ENCODE data around the gene EIF2AK2. TPM values are rescaled to one million over a fixed set of nuclear protein-coding genes. Genes with fewer than 3 reads are reported as not detected.

Gene EIF2AK2
- total and polyA plus RNA-seq, 8 donors: 36.1 to 54.2 (median 37.9) TPM

DNA sequence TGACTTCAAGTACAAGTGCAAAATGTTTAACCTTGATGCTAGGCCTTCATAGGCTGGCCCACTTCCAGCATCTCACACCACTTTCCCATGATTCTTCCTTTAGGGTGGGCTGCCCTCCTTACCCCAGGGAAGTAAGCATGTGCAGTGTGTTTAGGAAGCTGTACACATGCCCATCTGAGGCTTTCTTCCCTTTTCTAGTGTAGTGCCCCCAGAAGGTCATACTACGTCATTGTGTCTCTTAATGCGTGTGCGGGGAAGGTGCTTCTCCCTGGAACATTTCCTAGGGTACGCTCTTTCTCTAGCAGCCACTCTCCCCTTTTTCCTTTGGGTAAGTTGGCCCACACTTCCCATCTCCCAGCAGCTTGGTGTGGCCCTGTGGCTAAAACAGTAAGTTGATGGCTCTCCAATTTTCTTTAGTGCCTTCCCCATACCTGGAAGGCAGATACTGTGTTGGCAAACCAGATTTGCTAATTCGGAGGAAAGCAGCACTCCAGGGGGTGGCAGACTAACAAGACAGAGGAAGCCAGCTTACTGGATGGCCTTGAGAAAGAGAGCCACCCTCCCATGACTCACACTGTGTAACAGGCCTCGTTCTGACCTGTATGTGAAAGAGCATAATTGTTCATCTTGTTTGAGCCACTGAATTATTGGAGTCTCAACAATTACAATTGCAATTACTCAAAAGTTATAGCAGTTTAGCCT is 32.8 kb upstream of the EIF2AK2 start:
- intact Hi-C loops (cut with DNase I): no loop called here
- Histone ChIP-seq H3K27me3 (no peaks in the 10 kb centered on the region), H3K36me3 (no peaks in the 10 kb centered on the region), H3K9me3 (no peaks in the 10 kb centered on the region), H3K27ac (peak overlapping the region in 1 of 2 donors; percentile 88), H3K4me3 (no peak overlapping the region), H3K4me1 (peaks cover 0 to 20% of the 10 kb centered on the region in 2 donors)
- ATAC-seq (peak; percentile 79), DNase-seq (no peak)
- TF ChIP-seq, protein P1, sequence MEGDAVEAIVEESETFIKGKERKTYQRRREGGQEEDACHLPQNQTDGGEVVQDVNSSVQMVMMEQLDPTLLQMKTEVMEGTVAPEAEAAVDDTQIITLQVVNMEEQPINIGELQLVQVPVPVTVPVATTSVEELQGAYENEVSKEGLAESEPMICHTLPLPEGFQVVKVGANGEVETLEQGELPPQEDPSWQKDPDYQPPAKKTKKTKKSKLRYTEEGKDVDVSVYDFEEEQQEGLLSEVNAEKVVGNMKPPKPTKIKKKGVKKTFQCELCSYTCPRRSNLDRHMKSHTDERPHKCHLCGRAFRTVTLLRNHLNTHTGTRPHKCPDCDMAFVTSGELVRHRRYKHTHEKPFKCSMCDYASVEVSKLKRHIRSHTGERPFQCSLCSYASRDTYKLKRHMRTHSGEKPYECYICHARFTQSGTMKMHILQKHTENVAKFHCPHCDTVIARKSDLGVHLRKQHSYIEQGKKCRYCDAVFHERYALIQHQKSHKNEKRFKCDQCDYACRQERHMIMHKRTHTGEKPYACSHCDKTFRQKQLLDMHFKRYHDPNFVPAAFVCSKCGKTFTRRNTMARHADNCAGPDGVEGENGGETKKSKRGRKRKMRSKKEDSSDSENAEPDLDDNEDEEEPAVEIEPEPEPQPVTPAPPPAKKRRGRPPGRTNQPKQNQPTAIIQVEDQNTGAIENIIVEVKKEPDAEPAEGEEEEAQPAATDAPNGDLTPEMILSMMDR (IDR thresholded peaks at IDR 0.05): no peak

- intact Hi-C loops (cut with DNase I): no loop called here
- Histone ChIP-seq H3K36me3 (no peaks in the 10 kb centered on the region), H3K27ac (peak within 1 kb of the TSS in 1 of 2 donors; percentile 88), H3K4me3 (no peak within 1 kb of the TSS), H3K9me3 (no peaks in the 10 kb centered on the region), H3K4me1 (peaks cover 0 to 20% of the 10 kb centered on the region in 2 donors), H3K27me3 (no peaks in the 10 kb centered on the region)
- DNase-seq: no peak
- TF ChIP-seq, protein P1 (IDR thresholded peaks at IDR 0.05): no peak
- ATAC-seq: no peak
Measured at GRCh38 chr2:37188570-37188969, 31.8 kb upstream of the EIF2AK2 start, which contains the start of gene SULT6B1. Gene SULT6B1 (minus strand): TSS chr2:37188670. CDS start chr2:37188640, 30 bp downstream.

GRCh38 chr2:37181726-37182684 is 25.2 kb upstream of the EIF2AK2 start:
- TF ChIP-seq, protein P1 (IDR thresholded peaks at IDR 0.05): no peak

GRCh38 chr2:37180640-37181039 is 23.9 kb upstream of the EIF2AK2 start:
- no peak for ATAC-seq
- H3K4me3 ChIP-seq: no peak overlapping the region
- H3K27ac ChIP-seq: no peak overlapping the region
- intact Hi-C loops (cut with DNase I): no loop called here
- no peak for DNase-seq
- H3K4me1 ChIP-seq: no peaks in the 10 kb centered on the region
- H3K27me3 ChIP-seq: no peaks in the 10 kb centered on the region
- no peaks in the 10 kb centered on the region for H3K9me3 ChIP-seq
- TF ChIP-seq, protein P1 (IDR thresholded peaks at IDR 0.05): no peak
- no peaks in the 10 kb centered on the region for H3K36me3 ChIP-seq

More at GRCh38 chr2:37181726-37182684, 25.2 kb upstream of the EIF2AK2 start:
- Histone ChIP-seq H3K9me3 (no peaks in the 10 kb centered on the region), H3K4me3 (no peak overlapping the region), H3K4me1 (no peaks in the 10 kb centered on the region), H3K27me3 (no peaks in the 10 kb centered on the region), H3K27ac (no peak overlapping the region), H3K36me3 (no peaks in the 10 kb centered on the region)
- DNase-seq (no peak), ATAC-seq (no peak)
- intact Hi-C loops (cut with DNase I): no loop called here

All from left lung (tissue), 10 donors.